Measurements from ENCODE around the gene FBXW7.
"Not testable (repeated sequence)": the region's sequence is repeated elsewhere in the genome, so short reads cannot be mapped to it uniquely, and the experiment has no call there.

FBXW7 gene, protein sequence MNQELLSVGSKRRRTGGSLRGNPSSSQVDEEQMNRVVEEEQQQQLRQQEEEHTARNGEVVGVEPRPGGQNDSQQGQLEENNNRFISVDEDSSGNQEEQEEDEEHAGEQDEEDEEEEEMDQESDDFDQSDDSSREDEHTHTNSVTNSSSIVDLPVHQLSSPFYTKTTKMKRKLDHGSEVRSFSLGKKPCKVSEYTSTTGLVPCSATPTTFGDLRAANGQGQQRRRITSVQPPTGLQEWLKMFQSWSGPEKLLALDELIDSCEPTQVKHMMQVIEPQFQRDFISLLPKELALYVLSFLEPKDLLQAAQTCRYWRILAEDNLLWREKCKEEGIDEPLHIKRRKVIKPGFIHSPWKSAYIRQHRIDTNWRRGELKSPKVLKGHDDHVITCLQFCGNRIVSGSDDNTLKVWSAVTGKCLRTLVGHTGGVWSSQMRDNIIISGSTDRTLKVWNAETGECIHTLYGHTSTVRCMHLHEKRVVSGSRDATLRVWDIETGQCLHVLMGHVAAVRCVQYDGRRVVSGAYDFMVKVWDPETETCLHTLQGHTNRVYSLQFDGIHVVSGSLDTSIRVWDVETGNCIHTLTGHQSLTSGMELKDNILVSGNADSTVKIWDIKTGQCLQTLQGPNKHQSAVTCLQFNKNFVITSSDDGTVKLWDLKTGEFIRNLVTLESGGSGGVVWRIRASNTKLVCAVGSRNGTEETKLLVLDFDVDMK

DNA sequence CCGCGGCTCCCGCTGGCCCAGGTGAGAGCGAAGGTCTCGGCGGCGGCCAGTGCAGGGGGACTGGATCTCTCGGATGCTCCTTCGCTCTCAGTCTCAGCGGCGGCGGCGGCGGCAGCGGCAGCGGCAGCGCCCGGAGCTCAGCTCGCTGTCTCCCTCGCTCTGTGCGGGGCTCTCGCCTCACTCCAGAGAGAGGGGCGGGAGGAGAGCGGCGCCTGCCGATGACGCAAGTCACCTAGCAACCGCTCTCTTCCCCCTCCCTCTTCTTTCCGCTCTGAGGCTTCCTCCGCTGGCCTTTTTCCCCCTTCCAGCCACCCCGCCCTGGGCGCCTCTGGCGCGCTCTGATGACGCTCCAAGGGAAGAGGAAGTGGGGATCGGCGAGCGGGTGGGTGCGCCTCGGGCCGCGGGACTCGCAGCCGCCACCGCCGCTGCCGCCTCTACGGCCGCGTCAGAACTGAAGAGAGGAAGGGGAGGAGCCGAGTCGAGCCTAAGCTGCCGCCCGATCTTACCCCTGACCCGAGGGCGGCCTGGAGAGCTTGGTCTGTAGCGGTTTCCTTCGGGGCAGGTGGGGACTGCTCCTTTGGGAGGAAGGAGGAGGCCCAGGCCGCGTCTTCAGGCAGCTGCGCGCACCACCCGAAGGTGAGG, at the start of gene FBXW7:
Gene FBXW7 (minus strand): TSS at position 190 of the 642 bp plus-strand sequence. CDS start 124,289 bp downstream, outside the sequence.
- DNase-seq (ENCODE audit: low spot score) = peak; percentile 100

DNA sequence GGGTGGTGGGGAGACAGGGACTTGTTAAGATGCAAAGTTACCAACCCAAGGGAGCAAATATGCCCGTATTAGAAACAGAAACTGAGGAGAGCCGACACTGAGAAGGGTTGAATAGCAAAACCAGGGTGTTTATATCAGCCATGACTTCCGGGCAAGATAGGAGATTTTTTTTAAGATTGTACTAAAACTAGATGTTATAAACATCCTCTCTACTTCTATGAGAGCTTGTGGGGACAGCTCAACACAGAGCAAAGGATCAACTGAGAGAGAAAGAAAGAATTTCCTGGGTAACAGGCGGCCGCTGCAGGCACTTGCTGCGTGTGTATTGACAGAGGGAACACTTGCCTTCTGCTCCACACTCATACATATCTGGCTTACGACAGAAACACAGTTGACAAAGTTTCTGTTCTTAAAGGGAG, 49.1 kb upstream of the FBXW7 start:
- no peak for DNase-seq (ENCODE audit: low spot score)

- DNase-seq (ENCODE audit: low spot score) = no peak
Measured at GRCh38 chr4:152581536-152582160, 45.8 kb upstream of the FBXW7 start.

- DNase-seq (ENCODE audit: low spot score) = no peak
Measured at GRCh38 chr4:152579916-152580315, 44.0 kb upstream of the FBXW7 start.

- DNase-seq (ENCODE audit: low spot score) = no peak
Measured at GRCh38 chr4:152579107-152579764, 43.3 kb upstream of the FBXW7 start.

DNA sequence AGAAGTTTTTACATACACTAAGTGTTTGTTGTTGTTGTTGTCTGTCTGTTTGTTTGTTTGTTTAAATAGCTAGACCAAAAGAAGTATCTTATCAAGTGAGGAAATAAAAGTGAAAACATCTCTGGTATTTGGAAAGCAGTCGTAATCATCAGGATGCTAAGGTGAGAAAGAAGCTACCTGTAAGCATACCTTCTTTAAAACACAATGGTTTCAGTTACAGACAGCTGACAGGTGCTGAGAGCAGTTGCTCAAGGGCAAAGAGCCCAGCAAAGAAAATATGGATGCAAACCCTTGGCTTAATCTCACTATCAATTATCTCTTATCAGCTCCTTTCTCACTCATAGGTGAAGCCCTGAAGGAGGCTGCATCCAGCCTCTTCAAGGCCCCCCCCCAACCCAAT, 42.8 kb upstream of the FBXW7 start:
- no peak for DNase-seq (ENCODE audit: low spot score)

DNA sequence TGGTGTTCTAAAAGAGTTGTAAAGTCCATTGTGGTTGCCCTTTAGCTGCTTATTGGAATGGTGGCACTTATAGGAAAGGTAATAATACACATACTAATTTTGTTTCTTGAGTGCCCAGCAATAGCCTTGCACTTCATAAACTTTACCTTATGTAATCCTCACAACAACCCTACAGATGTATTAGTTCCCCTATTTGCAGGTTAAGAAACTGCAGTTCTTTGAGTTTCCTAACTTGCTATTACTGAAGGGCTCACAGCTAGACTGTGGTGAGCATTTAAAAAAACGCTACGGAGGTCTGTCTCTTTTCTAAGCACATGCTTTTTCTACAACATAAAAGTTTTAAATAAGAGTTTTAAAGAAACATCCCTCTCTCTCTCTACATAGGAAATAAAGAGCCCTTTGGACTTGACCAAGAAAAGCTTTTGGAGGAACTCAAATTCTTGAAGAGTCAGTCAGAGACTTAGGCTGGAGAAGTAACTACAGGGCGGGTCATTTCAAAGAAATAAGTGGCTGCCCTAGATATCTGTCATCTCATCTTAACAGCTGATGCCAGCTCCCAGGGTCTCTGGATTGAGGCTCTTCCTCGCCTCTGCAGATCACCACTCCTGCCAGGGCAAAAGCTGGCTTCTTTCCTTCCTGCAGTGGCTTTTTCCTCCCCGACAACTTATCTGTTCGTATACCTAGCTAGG, 42.0 kb upstream of the FBXW7 start:
- DNase-seq (ENCODE audit: low spot score) = no peak

DNA sequence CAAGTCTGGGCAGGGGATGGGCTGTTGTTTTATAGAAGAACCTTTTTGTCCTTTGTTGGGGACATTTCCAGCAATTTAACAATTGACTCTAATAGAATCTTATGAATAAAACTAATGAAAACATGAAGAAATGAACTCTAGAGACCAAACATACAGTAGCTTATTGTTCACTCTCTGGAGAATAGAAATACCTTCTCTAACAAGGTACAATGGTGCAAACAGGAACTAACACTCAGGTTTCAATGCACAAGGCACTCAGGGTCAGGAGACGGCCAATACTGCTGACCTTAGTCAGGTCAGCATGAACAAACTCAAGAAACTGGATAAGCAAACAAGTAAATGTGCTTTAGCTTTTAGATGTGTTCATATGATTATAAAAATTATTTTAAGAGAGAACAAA, 39.6 kb upstream of the FBXW7 start:
- no peak for DNase-seq (ENCODE audit: low spot score)

DNA sequence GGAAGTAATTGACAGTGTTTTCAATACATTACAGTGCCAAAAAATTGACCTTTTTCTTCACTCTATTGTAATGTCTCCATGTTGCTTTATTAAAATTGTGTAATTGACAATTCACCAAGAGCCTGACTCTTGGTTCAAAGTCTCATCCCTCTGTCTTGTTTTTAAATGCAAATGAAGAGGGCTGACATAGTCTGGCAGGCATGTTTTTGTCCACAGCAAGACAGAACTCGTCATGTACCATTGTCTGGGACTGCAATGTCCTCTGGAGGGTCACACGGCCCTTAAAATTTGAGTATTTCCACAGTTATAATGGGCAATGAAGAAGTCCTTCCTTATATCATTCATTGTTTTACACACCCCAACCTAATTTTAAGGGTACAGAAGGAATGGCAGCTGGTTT, 38.0 kb upstream of the FBXW7 start:
- DNase-seq (ENCODE audit: low spot score) = no peak

DNA sequence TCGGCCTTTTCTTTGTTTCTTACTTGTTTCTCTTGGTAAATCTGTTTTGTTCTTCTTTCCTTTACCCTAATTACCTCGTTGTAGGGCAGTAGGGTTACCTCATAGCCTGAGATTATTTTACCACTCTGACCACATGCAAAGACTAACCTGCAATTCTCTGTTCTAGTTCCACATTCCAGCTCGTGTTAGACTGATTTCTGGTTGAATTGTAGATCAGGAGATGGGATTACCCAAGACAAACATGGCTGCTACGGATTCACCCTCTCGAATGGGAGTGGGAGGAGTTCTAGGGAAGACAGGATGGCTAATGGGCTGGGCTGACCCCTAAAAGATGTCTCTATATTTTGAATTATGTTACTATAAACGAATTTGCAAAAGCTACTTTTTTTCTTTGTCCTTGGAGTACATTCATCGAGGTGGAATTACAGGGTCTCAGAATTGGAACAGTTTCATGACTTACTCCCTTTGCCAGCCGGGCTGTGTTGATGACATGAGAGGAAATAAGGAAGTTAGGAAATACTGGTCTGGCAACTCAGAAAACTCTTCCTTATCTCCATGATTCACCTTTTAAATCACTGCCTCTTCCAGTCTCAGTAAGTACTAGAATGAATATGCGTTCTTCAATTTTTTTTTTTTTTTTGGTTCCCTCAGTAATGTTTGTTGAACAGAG, 36.7 kb upstream of the FBXW7 start:
- DNase-seq (ENCODE audit: low spot score) = no peak

DNA sequence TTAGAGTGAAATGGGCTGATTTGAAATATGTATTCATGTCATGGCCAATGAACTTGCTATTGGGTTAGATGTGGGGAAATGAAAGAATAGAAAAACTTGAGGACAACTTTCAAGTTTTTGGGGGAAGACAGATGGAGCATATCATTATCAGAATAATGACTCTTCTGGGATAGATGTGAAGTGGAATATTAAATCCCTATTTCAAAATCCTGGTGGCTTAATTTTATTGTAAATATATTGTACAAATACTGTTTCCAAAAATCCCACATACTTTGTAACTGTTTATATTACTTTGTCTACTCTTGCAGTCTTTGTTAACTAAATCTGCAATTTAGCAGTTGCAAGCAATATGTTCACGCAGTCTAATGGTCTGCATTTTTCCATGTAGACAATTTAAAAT, 35.9 kb upstream of the FBXW7 start:
- DNase-seq (ENCODE audit: low spot score) = no peak

DNA sequence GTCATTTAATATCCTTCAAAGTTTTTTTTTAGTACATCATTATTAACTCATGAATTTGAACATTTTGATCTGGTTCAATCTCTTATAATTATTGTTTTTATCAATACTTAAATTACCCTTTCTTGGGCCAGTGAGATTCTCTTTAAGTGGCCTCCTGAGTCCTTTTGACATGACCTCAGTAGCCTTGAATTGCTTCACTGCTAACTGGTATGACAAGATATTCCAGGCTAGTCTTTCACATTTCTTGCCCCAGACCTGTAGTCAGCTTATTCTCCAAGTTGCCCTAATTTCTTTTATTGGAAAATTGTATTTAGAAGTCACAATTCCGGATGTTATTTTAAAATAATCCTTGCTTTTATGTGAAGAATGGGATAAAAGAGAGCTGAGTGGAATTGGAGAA, 35.4 kb upstream of the FBXW7 start:
- no peak for DNase-seq (ENCODE audit: low spot score)

- no peak for DNase-seq (ENCODE audit: low spot score)
Measured at GRCh38 chr4:152565333-152565732, 29.4 kb upstream of the FBXW7 start.

- DNase-seq (ENCODE audit: low spot score) = no peak
Measured at GRCh38 chr4:152564336-152564735, 28.4 kb upstream of the FBXW7 start.

- no peak for DNase-seq (ENCODE audit: low spot score)
Measured at GRCh38 chr4:152563209-152563608, 27.3 kb upstream of the FBXW7 start.

GRCh38 chr4:152559641-152560040, 23.7 kb upstream of the FBXW7 start:
- DNase-seq (ENCODE audit: low spot score) = no peak

- DNase-seq (ENCODE audit: low spot score) = no peak
Measured at GRCh38 chr4:152558396-152558795, 22.5 kb upstream of the FBXW7 start.

- no peak for DNase-seq (ENCODE audit: low spot score)
Measured at GRCh38 chr4:152556834-152557233, 20.9 kb upstream of the FBXW7 start.

DNA sequence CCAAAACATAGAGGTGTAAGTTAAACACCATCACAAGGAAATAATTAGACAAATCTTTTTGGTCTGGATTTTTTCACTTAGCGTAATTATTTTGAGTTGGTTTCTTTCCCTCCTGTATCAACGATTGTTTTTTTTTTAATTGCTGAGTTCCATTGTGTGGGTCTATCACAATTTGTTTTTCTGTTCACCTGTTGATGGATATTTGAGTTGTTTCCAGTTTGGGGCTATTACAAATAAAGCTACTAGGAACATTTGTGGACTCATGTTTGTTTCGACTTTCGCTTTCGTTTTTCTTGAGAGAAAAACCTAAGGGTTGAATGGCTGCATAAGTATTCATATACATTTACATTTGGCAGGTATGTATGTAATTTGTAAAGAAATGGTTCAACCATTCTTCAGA, 20.4 kb upstream of the FBXW7 start:
- DNase-seq (ENCODE audit: low spot score) = no peak

GRCh38 chr4:152554742-152555141, 18.9 kb upstream of the FBXW7 start:
- DNase-seq (ENCODE audit: low spot score) = no peak

GRCh38 chr4:152550687-152551086, 14.8 kb upstream of the FBXW7 start:
- not testable (repeated sequence) for DNase-seq (ENCODE audit: low spot score)

All from pons (tissue), 1 donor.